Gastroesophageal sphincter (tissue), 4 donors: Measurements from ENCODE around the gene OR51D1. TPM values are rescaled to one million over a fixed set of nuclear protein-coding genes. Genes with fewer than 3 reads are reported as not detected.

Experiments
- ATAC-seq: fragments of 150-250 bp; one replicate; pipeline ENCODE4 v1.9.1; 2016; ENCODE audit warnings: mild to moderate bottlenecking, moderate library complexity
- H3K27ac ChIP-seq, 4 donors: fragments of 200-600 bp; sonication (generic) in 3 of 4; 1 replicate in 3 of 4; 2 replicates in 1 of 4; pipeline ENCODE4 v1.5.1; 2016 to 2019
- H3K27me3 ChIP-seq: fragments of 200-600 bp; sonication (generic); one replicate; pipeline ENCODE4 v1.5.1; 2019
- H3K36me3 ChIP-seq, 2 donors: fragments of 200-600 bp; sonication (generic); one replicate each; pipeline ENCODE4 v1.5.1; 2019; ENCODE audit warnings: control low read depth in 1 of 2
- H3K4me1 ChIP-seq, 3 donors: fragments of 200-600 bp; sonication (generic); 1 replicate in 2 of 3; 2 replicates in 1 of 3; pipeline ENCODE4 v1.5.1; 2016 to 2019; ENCODE audit warnings: control low read depth in 2 of 3
- H3K4me3 ChIP-seq, 2 donors: fragments of 200-600 bp; sonication (generic); one replicate each; pipeline ENCODE4 v1.5.1; 2019; ENCODE audit warnings: mild to moderate bottlenecking in 1 of 2, moderate library complexity in 1 of 2
- H3K9me3 ChIP-seq, 3 donors: fragments of 200-600 bp; sonication (generic); one replicate each; pipeline ENCODE4 v1.5.1; 2017 to 2019; ENCODE audit warnings: control low read depth in 2 of 3
- CTCF ChIP-seq, 4 experiments: fragments of 200-600 bp in 2 of 4; fragments of 450-650 bp in 2 of 4; sonication (generic) in 1 of 4; IDR thresholded peaks; one replicate each; pipeline ENCODE4 v1.5.1; 2017 to 2019; ENCODE audit warnings: antibody characterized with exemption in 4 of 4, mild to moderate bottlenecking in 2 of 4, moderate library complexity in 2 of 4
- EP300 ChIP-seq: sonication (generic); formaldehyde crosslinking; IDR thresholded peaks from one replicate; pipeline ENCODE4 v1.6.1; 2017; ENCODE audit warnings: antibody characterized with exemption, mild to moderate bottlenecking
- POLR2A ChIP-seq, 2 donors: fragments of 450-650 bp; IDR thresholded peaks; one replicate each; pipeline ENCODE4 v1.6.1; 2017; ENCODE audit warnings: antibody characterized with exemption in 2 of 2, mild to moderate bottlenecking in 2 of 2, moderate library complexity in 1 of 2
- POLR2AphosphoS5 ChIP-seq: sonication (generic); formaldehyde crosslinking; IDR thresholded peaks from one replicate; pipeline ENCODE4 v1.6.1; 2017; ENCODE audit warnings: antibody characterized with exemption
- WGBS, 2 donors: methylation state at CpG; one replicate each; pipeline ENCODE4 v1.1.5; 2018; ENCODE audit warnings: low coverage in 1 of 2; 5-methylcytosine and 5-hydroxymethylcytosine counted together
- total RNA-seq, 4 donors: library from RNA; depleted of rRNA; stranded (reverse); fragments of >200 nt; gene quantifications; one replicate each; pipeline ENCODE4 v1.1.0, GENCODE V29; 2016

Gene OR51D1
- total RNA-seq, 4 donors from 2014 or later = not detected

- Histone ChIP-seq H3K4me1 (no peaks in the 10 kb centered on the region), H3K27ac (no peak overlapping the region), H3K27me3 (no peaks in the 10 kb centered on the region), H3K36me3 (no peaks in the 10 kb centered on the region), H3K4me3 (no peak overlapping the region), H3K9me3 (no peaks in the 10 kb centered on the region)
- TF ChIP-seq CTCF (IDR thresholded peaks at IDR 0.05) (no peak), POLR2A (IDR thresholded peaks at IDR 0.05) (no peak), POLR2AphosphoS5 (no peak)
- WGBS, 2 donors = 43 to 73% methylated on average over 4 to 5 of the region's 5 CpGs
- ATAC-seq = no peak
These were observed 21.6 kb downstream of the OR51D1 start for GRCh38 chr11:4658629-4659445.

- 85 to 93% methylated on average over 3 to 5 of the region's 6 CpGs for WGBS, 2 donors
- Histone ChIP-seq H3K27me3 (no peaks in the 10 kb centered on the region), H3K9me3 (no peaks in the 10 kb centered on the region), H3K4me1 (no peaks in the 10 kb centered on the region), H3K27ac (no peak overlapping the region), H3K4me3 (no peak overlapping the region), H3K36me3 (no peaks in the 10 kb centered on the region)
- TF ChIP-seq POLR2AphosphoS5 (no peak), CTCF (IDR thresholded peaks at IDR 0.05) (no peak), POLR2A (IDR thresholded peaks at IDR 0.05) (no peak)
- no peak for ATAC-seq
These were observed 25.6 kb downstream of the OR51D1 start for GRCh38 chr11:4662876-4663275.

- H3K27me3 ChIP-seq = no peaks in the 10 kb centered on the region
- ATAC-seq = no peak
- H3K4me1 ChIP-seq = no peaks in the 10 kb centered on the region
- 77 to 89% methylated on average over 3 of the region's 3 CpGs for WGBS, 2 donors
- no peak overlapping the region for H3K27ac ChIP-seq
- H3K36me3 ChIP-seq = no peaks in the 10 kb centered on the region
- no peaks in the 10 kb centered on the region for H3K9me3 ChIP-seq
- TF ChIP-seq POLR2A (IDR thresholded peaks at IDR 0.05) (no peak), POLR2AphosphoS5 (no peak), EP300 (no peak), CTCF (IDR thresholded peaks at IDR 0.05) (no peak)
- H3K4me3 ChIP-seq = no peak overlapping the region
These were observed 26.9 kb downstream of the OR51D1 start for GRCh38 chr11:4664183-4664582.

GRCh38 chr11:4664786-4665185 lies 27.5 kb downstream of the OR51D1 start:
- no peaks in the 10 kb centered on the region for H3K9me3 ChIP-seq
- TF ChIP-seq EP300 = no peak
- TF ChIP-seq POLR2A (IDR thresholded peaks at IDR 0.05) = no peak
- TF ChIP-seq POLR2AphosphoS5 = no peak
- TF ChIP-seq CTCF (IDR thresholded peaks at IDR 0.05) = no peak
- H3K36me3 ChIP-seq = no peaks in the 10 kb centered on the region
- H3K27me3 ChIP-seq = no peaks in the 10 kb centered on the region
- H3K4me1 ChIP-seq = no peaks in the 10 kb centered on the region
- H3K4me3 ChIP-seq = no peak overlapping the region
- H3K27ac ChIP-seq = no peak overlapping the region
- 44 to 56% methylated on average over 3 of the region's 3 CpGs for WGBS, 2 donors
- ATAC-seq = no peak

- TF ChIP-seq POLR2AphosphoS5 = no peak
- TF ChIP-seq POLR2A (IDR thresholded peaks at IDR 0.05) = no peak
- TF ChIP-seq EP300 = no peak
- TF ChIP-seq CTCF (IDR thresholded peaks at IDR 0.05) = no peak
- WGBS, 2 donors = 54 to 57% methylated on average over 2 of the region's 2 CpGs
- H3K36me3 ChIP-seq = no peaks in the 10 kb centered on the region
- H3K27me3 ChIP-seq = no peaks in the 10 kb centered on the region
- no peak overlapping the region for H3K27ac ChIP-seq
- no peaks in the 10 kb centered on the region for H3K9me3 ChIP-seq
- ATAC-seq = no peak
- no peaks in the 10 kb centered on the region for H3K4me1 ChIP-seq
- H3K4me3 ChIP-seq = no peak overlapping the region
These were observed 28.1 kb downstream of the OR51D1 start for GRCh38 chr11:4665424-4665823.
